Measurements from ENCODE around the gene KRTAP10-1.

Gene KRTAP10-1, protein sequence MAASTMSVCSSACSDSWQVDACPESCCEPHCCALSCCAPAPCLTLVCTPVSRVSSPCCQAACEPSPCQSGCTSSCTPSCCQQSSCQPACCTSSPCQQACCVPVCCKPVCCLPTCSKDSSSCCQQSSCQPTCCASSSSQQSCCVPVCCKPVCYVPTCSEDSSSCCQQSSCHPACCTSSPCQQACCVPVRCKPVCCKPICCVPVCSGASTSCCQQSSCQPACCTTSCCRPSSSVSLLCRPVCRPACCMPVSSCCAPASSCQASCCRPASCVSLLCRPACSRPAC

DNA sequence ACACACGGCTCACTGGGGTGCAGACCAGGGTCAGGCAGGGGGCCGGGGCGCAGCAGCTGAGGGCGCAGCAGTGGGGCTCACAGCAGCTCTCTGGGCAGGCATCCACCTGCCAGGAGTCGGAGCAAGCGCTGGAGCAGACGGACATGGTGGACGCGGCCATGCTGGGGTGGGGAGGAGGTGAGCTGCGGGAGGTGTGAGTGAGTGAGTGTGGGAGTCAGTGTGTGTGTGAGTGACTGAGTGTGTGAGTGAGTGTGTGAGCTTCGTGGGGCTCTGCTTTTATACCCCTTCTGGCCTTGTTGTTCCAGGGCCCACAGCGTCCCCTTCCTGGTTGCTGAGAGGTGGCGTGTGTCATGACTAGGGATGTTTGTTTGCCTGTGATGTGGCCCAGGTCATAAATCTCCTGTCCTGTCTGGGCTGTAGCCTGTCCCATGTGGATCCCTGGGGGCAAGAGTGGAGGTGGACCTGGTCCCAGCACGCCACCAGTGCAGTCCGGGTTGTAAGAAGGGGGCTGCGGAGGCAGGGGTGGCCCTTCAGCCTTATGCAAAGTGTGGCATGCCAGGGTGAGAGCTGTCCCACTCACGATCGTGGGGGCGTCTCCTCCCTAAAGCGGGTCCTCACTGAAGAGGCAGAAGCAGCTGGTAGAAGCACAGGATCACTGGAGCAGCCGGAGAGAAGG is at the start of gene KRTAP10-1:
Gene KRTAP10-1 (minus strand): TSS at position 205 of the 676 bp plus-strand sequence. CDS start 45 bp downstream, at position 160.
- no peak for TF ChIP-seq CTCF (IDR thresholded peaks at IDR 0.05; ENCODE audit: insufficient read depth, missing control alignments)
- DNase-seq (ENCODE audit: insufficient read length, low spot score) (no peak), FAIRE-seq (no peak)

- DNase-seq (ENCODE audit: insufficient read length, low spot score) (no peak), FAIRE-seq (no peak)
- no peak for TF ChIP-seq CTCF (IDR thresholded peaks at IDR 0.05; ENCODE audit: insufficient read depth, missing control alignments)
Observed at GRCh38 chr21:44589094-44589493, 49.1 kb upstream of the KRTAP10-1 start.

DNA sequence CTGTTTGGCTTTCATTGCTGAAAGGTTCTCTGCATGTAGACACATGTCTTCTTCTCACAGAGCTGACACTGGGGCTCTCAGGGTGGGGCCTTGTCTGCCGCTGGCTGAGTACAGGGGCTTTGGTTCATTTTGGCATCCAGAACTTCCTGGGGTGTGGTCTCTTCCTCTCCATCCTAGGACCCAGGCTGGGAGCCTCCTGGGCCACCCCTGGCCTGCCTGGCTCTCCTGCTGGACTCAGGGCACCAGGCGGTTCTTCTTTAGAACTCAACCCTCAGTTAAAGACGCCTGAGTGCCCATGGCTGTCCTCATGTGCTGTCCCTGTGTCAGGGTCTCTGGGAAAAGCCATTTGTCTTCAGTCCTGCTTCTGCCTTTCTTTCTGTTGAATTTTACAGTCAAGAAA is 45.9 kb upstream of the KRTAP10-1 start:
- DNase-seq (ENCODE audit: insufficient read length, low spot score) (no peak), FAIRE-seq (no peak)
- TF ChIP-seq CTCF (IDR thresholded peaks at IDR 0.05; ENCODE audit: insufficient read depth, missing control alignments): no peak

- FAIRE-seq: no peak
- no peak for DNase-seq (ENCODE audit: insufficient read length, low spot score)
Observed at GRCh38 chr21:44583800-44584147, 43.8 kb upstream of the KRTAP10-1 start.

GRCh38 chr21:44583089-44583799 is 43.2 kb upstream of the KRTAP10-1 start:
- no peak for DNase-seq (ENCODE audit: insufficient read length, low spot score)
- FAIRE-seq: no peak

More at GRCh38 chr21:44583800-44584147, 43.8 kb upstream of the KRTAP10-1 start:
- no peak for TF ChIP-seq CTCF (IDR thresholded peaks at IDR 0.05; ENCODE audit: insufficient read depth, missing control alignments)

DNA sequence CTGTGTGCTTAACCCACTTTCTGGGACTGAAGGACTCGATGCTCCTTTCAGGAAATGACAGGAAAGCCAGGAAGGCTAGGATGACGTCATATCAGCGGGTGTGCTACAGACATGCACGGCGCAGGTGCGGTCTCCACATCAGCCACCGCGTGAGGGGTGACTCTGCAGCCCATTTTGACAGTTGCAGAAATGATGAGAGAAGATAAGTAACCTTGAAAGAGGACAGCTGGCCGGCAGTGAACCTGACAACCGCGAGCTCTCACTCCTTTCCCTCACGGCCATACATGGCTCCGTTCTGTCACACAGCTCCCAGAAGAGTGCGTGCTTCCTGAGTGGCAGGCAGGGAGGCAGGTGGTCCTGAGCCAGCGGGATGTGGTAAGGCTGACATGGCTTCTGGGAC is 42.1 kb upstream of the KRTAP10-1 start:
- FAIRE-seq: no peak
- no peak for DNase-seq (ENCODE audit: insufficient read length, low spot score)
- no peak for TF ChIP-seq CTCF (IDR thresholded peaks at IDR 0.05; ENCODE audit: insufficient read depth, missing control alignments)

More at GRCh38 chr21:44583089-44583799, 43.2 kb upstream of the KRTAP10-1 start:
- TF ChIP-seq CTCF (IDR thresholded peaks at IDR 0.05; ENCODE audit: insufficient read depth, missing control alignments): no peak
